CD8-positive, alpha-beta memory T cell (primary cell): Measurements from ENCODE around the gene CALCOCO1. TPM values are rescaled to one million over a fixed set of nuclear protein-coding genes. Genes with fewer than 3 reads are reported as not detected.

Experiments
- CTCF ChIA-PET: fragments of 350-600 bp; sonication (Branson Sonifier 250); formaldehyde crosslinking; loops from one replicate; lab custom pipeline; 2021; ENCODE audit warnings: antibody characterized with exemption; lab: Charles Lee
- POLR2A ChIA-PET: fragments of 350-600 bp; sonication (Branson Sonifier 250); formaldehyde crosslinking; loops from one replicate; lab custom pipeline; 2021; ENCODE audit warnings: antibody characterized with exemption; lab: Charles Lee
- DNase-seq, 5 donors: peaks; one replicate each; pipeline versions ENCODE4 v3.0.0 to v3.0.0-alpha.2; 2020 to 2022; ENCODE audit warnings: mixed read lengths in 1 of 5
- H3K27ac ChIP-seq: one replicate; pipeline ENCODE4 v1.7.0; 2013; ENCODE audit warnings: low read depth, mild to moderate bottlenecking, low read length, moderate library complexity
- H3K27me3 ChIP-seq: 2 replicates; pipeline ENCODE4 v1.7.0; 2013; ENCODE audit warnings: low read length, mild to moderate bottlenecking; ENCODE audit not compliant: insufficient read depth, poor library complexity, severe bottlenecking
- H3K36me3 ChIP-seq: 2 replicates; pipeline ENCODE4 v1.7.0; 2013; ENCODE audit warnings: mild to moderate bottlenecking, low read length, moderate library complexity; ENCODE audit not compliant: insufficient read depth
- H3K4me1 ChIP-seq: 2 replicates; pipeline ENCODE4 v1.7.0; 2013; ENCODE audit warnings: mild to moderate bottlenecking, low read length, moderate library complexity; ENCODE audit not compliant: insufficient read depth
- H3K4me3 ChIP-seq: 2 replicates; pipeline ENCODE4 v1.7.0; 2013; ENCODE audit warnings: mild to moderate bottlenecking, low read length
- H3K9me3 ChIP-seq: 2 replicates; pipeline ENCODE4 v1.7.0; 2013; ENCODE audit warnings: mild to moderate bottlenecking, low read length
- H3K27ac Mint-ChIP-seq, 8 donors: one replicate each; pipeline ENCODE4 v1.8.0; 2020 to 2021; ENCODE audit warnings: mixed read lengths in 8 of 8, mild to moderate bottlenecking in 6 of 8, inconsistent platforms in 3 of 8, moderate library complexity in 3 of 8
- H3K27me3 Mint-ChIP-seq, 2 donors: one replicate each; pipeline ENCODE4 v1.8.0; 2020 to 2021; ENCODE audit warnings: mixed read lengths in 2 of 2, mild to moderate bottlenecking in 1 of 2, moderate library complexity in 1 of 2
- H3K36me3 Mint-ChIP-seq, 3 donors: one replicate each; pipeline ENCODE4 v1.8.0; 2020 to 2021; ENCODE audit warnings: mixed read lengths in 3 of 3, inconsistent platforms in 1 of 3, mild to moderate bottlenecking in 1 of 3
- H3K4me1 Mint-ChIP-seq, 3 donors: one replicate each; pipeline ENCODE4 v1.8.0; 2020 to 2021; ENCODE audit warnings: mixed read lengths in 3 of 3, inconsistent platforms in 1 of 3, mild to moderate bottlenecking in 1 of 3
- H3K4me3 Mint-ChIP-seq, 7 donors: one replicate each; pipeline ENCODE4 v1.8.0; 2020 to 2021; ENCODE audit warnings: mixed read lengths in 7 of 7, mild to moderate bottlenecking in 6 of 7, moderate library complexity in 4 of 7, inconsistent platforms in 2 of 7
- H3K9me3 Mint-ChIP-seq, 5 donors: one replicate each; pipeline ENCODE4 v1.8.0; 2020 to 2022; ENCODE audit warnings: mixed read lengths in 5 of 5, mild to moderate bottlenecking in 3 of 5, moderate library complexity in 2 of 5, inconsistent platforms in 1 of 5
- polyA plus RNA-seq: library from polyadenylated mRNA; unstranded; fragments of 300-500 nt; fragmentation: Illumina TruSeq; gene quantifications from one replicate; pipeline ENCODE4 v1.2.3, GENCODE V29; 2021
- total RNA-seq, 2 experiments: library from RNA; stranded (reverse); gene quantifications; one replicate each; pipeline ENCODE4 v1.2.3, GENCODE V29; 2021

The CALCOCO1 gene
- total and polyA plus RNA-seq, 3 experiments from 2014 or later, result 29.5 to 73.9 (median 31.4) TPM

DNA sequence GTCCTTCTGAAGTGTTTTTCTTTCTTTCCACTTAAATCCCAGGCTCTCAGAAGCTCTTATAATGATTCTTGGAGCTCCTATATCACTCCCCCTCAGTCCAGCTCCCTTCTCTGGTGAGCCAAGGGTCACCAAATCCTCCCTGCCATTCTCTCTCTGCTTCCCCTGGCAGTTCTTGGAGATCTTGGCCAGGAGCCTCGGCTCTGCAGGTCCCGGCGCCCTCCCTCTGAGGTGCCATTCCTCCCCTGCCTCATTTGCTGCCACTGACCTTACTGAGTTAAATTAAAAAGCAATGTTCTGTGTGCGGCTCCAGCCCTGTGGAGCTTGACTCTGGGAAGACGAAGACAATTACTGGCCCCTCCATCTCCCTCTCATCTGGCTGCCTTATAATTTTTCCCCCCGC is 17.5 kb upstream of the CALCOCO1 start:
- peaks cover 20 to 57% of the 10 kb centered on the region in 2 donors for H3K27me3 Mint-ChIP-seq
- Histone ChIP-seq H3K36me3 (no peaks in the 10 kb centered on the region), H3K4me1 (peaks cover 26% of the 10 kb centered on the region), H3K27ac (no peak overlapping the region), H3K9me3 (no peaks in the 10 kb centered on the region), H3K27me3 (peaks cover 51% of the 10 kb centered on the region), H3K4me3 (no peak overlapping the region)
- H3K27ac Mint-ChIP-seq, result peak overlapping the region in 1 of 8 donors; percentile 9
- ChIA-PET CTCF (interaction anchor here (2.0 to 18.1 kb wide), 6 partner anchors 14 to 65 kb away, joined by 6 to 269 read pairs (median 122); partner anchors contain the start of gene CALCOCO1), POLR2A (no interaction called here)
- H3K4me1 Mint-ChIP-seq, result peaks cover 5 to 7% (median 6%) of the 10 kb centered on the region in 3 donors
- no peak for DNase-seq
- no peaks in the 10 kb centered on the region for H3K9me3 Mint-ChIP-seq
- H3K4me3 Mint-ChIP-seq, result no peak overlapping the region
- no peaks in the 10 kb centered on the region for H3K36me3 Mint-ChIP-seq

DNA sequence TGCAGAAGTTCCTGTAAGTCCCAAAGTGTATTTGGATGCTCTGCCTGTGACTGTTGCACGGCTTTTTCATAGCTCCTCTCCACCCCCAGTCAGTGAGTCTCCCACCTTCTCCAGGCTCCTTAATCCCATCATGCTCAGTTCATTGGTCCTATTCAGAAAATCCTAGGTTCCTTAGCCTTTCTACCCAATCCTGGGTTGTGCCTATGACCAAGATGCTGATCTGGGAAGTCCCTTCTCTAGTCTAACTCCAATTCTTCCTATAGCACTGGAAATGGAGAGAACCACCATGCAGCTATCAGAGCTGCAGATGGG is 16.8 kb upstream of the CALCOCO1 start:
- Histone ChIP-seq H3K36me3 (no peaks in the 10 kb centered on the region), H3K27ac (no peak overlapping the region), H3K4me1 (peaks cover 30% of the 10 kb centered on the region), H3K9me3 (no peaks in the 10 kb centered on the region), H3K4me3 (no peak overlapping the region), H3K27me3 (peaks cover 56% of the 10 kb centered on the region)
- peaks cover 7 to 12% (median 12%) of the 10 kb centered on the region in 3 donors for H3K4me1 Mint-ChIP-seq
- no peaks in the 10 kb centered on the region for H3K36me3 Mint-ChIP-seq
- ChIA-PET POLR2A (interaction anchor here (1.0 kb wide), 1 partner anchor 17 kb away, joined by 4 read pairs; the partner anchor contains the start of gene CALCOCO1), CTCF (interaction anchor here (0.8 to 18.1 kb wide), 11 partner anchors 9 to 68 kb away, joined by 3 to 269 read pairs (median 15); partner anchors contain the start of genes ATP5MC2, CALCOCO1 and CISTR)
- no peaks in the 10 kb centered on the region for H3K9me3 Mint-ChIP-seq
- no peak overlapping the region for H3K4me3 Mint-ChIP-seq
- peak overlapping the region in 1 of 8 donors; percentile 77 for H3K27ac Mint-ChIP-seq
- DNase-seq, result no peak
- H3K27me3 Mint-ChIP-seq, result peaks cover 26 to 63% of the 10 kb centered on the region in 2 donors

DNA sequence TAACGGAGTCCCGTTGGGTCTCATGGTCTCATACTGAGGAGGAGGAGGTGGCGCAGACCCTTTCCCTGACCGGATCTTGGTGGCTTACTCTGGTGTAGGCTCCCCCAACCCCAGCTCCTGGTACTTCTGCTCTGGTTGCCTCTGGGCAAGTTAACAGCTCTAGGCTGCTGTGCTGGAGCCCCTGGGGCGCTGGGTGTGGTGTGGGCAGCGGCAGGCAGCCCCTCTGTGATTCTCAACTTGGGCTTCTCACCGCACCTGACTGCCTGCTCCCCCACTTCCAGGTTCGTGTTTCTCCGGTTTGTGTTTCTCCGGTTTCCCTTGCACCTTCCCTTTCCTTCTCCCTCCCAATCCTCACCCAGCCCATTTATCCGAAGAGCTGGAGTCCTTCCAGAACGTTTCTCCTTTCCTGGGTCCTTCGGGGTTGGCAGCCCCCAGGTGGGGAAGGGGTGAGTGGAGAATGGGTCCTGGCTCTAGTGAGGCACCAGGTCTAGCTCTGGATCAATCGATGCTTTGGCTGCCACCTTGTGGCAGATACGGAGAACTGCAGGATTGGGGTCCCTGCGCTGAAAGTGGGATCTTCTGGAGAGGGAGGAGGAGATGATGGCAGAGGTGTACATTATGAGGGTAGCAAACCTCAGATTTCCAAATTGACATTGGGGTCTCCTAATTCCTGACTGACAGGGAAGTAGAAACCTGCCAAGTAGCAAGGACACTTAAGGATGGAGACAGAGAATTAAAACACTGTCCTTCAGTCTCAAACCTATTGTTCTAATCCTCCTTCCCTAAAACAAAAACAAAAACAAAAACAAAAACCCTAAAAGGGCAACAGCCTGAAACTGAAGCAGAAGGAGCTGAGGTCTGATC is 16.2 kb upstream of the CALCOCO1 start:
- Histone ChIP-seq H3K4me3 (no peak overlapping the region), H3K27me3 (peaks cover 62% of the 10 kb centered on the region), H3K9me3 (no peaks in the 10 kb centered on the region), H3K27ac (no peak overlapping the region), H3K36me3 (no peaks in the 10 kb centered on the region), H3K4me1 (peaks cover 36% of the 10 kb centered on the region)
- POLR2A ChIA-PET, result interaction anchor here (1.0 kb wide), 1 partner anchor 16 kb away, joined by 4 read pairs; the partner anchor contains the start of gene CALCOCO1
- Mint-ChIP-seq H3K4me1 (peaks cover 7 to 17% (median 16%) of the 10 kb centered on the region in 3 donors), H3K27ac (peak overlapping the region in 1 of 8 donors; percentile 6), H3K9me3 (no peaks in the 10 kb centered on the region), H3K27me3 (peaks cover 29 to 68% of the 10 kb centered on the region in 2 donors), H3K36me3 (no peaks in the 10 kb centered on the region), H3K4me3 (peak overlapping the region in 5 of 7 donors; percentile 46 to 71 (median 66))
- CTCF ChIA-PET, result interaction anchor here (0.8 to 18.1 kb wide), 14 partner anchors 9 to 465 kb away, joined by 3 to 269 read pairs (median 10); partner anchors contain the start of genes ATP5MC2, CALCOCO1 and CISTR
- DNase-seq, result peak; percentile 14 to 75 (median 59)

DNA sequence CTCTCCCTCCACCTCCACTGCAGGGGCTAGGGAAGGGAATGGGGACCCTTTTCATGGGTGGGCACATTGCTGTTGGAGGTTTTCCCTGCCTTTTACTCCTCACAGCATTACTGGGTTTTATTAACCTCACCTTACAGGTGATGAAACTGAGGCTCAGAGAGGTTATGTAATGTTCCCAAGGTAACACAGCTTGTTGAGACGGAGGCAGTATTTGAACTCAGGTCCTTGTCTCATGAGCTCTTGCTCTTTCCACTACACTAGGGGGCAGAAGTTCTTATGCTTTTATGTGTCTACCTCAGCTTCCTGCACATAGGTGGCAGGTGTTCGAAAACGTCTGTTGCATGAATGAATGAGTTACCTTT is 12.9 kb upstream of the CALCOCO1 start:
- peaks cover 44 to 72% of the 10 kb centered on the region in 2 donors for H3K27me3 Mint-ChIP-seq
- no peaks in the 10 kb centered on the region for H3K9me3 Mint-ChIP-seq
- no peaks in the 10 kb centered on the region for H3K36me3 Mint-ChIP-seq
- no peak overlapping the region for H3K27ac Mint-ChIP-seq
- no peak for DNase-seq
- Histone ChIP-seq H3K9me3 (no peaks in the 10 kb centered on the region), H3K27ac (no peak overlapping the region), H3K27me3 (peaks cover 55% of the 10 kb centered on the region), H3K4me1 (peaks cover 23% of the 10 kb centered on the region), H3K36me3 (no peaks in the 10 kb centered on the region), H3K4me3 (no peak overlapping the region)
- no peak overlapping the region for H3K4me3 Mint-ChIP-seq
- peaks cover 10 to 21% (median 20%) of the 10 kb centered on the region in 3 donors for H3K4me1 Mint-ChIP-seq
- POLR2A ChIA-PET, result no interaction called here
- CTCF ChIA-PET, result interaction anchor here (1.5 to 18.1 kb wide), 4 partner anchors 9 to 40 kb away, joined by 4 to 269 read pairs (median 122); partner anchors contain the start of genes CALCOCO1 and CISTR

DNA sequence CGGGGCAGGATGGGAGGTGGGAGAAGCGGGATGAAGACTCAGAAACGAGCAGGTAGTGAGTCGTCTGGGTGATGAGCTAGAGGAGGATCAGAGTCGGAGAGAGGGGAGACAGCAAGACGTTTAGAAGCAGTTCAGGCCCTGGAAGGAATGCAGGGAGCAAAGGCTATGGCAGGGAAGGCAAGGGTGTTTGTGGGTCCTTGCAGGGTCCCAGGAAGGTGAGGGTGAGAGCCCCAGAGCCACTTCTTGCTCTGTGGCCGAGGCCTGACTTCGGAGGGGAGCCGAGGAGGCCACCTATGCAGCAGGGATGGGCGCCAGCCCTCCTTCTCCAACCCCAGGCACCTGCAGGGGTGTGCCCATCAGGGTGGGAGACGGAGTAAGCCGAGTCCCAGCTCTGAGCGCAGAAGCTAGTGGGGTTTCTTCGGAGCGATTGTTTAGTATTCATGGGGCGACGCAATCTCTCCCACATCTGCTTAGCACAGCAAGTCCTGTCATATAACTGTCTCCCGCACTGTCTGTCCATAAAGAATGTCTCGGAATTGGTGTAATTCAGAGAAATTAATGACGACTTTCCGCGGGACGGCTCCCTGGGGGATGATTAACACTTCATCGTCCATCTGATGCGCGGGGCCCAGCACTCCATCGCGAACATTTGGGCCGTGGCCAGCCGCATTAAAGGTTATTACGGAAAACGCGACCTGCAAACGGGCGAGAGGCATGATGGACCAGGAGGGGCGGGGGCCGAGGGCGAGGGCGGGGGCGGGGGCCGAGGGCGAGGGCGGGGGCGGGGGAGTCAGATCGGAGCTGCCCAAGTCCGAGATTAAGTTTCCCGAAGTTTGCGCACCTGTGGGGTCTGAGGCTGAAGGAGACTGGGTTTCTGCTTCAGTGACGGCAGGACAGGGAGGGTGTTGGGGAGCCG is 12.2 kb upstream of the CALCOCO1 start:
- Histone ChIP-seq H3K9me3 (no peaks in the 10 kb centered on the region), H3K4me3 (peak overlapping the region; percentile 55), H3K36me3 (no peaks in the 10 kb centered on the region), H3K4me1 (peaks cover 23% of the 10 kb centered on the region), H3K27ac (no peak overlapping the region), H3K27me3 (peaks cover 55% of the 10 kb centered on the region)
- peak in 1 of 5 donors; percentile 6 for DNase-seq
- Mint-ChIP-seq H3K9me3 (no peaks in the 10 kb centered on the region), H3K27me3 (peaks cover 39 to 66% of the 10 kb centered on the region in 2 donors), H3K4me3 (peak overlapping the region; percentile 19 to 82 (median 67)), H3K36me3 (no peaks in the 10 kb centered on the region), H3K27ac (peak overlapping the region in 2 of 8 donors; percentile 20 to 49), H3K4me1 (peaks cover 10 to 21% (median 20%) of the 10 kb centered on the region in 3 donors)
- CTCF ChIA-PET, result interaction anchor here (1.5 to 18.1 kb wide), 8 partner anchors 4 to 64 kb away, joined by 3 to 269 read pairs (median 6); partner anchors contain the start of genes ATP5MC2, CALCOCO1 and CISTR
- POLR2A ChIA-PET, result interaction anchor here (0.7 to 2.4 kb wide), 2 partner anchors 11 to 234 kb away, joined by 3 to 8 read pairs; partner anchors contain the start of gene CALCOCO1

DNA sequence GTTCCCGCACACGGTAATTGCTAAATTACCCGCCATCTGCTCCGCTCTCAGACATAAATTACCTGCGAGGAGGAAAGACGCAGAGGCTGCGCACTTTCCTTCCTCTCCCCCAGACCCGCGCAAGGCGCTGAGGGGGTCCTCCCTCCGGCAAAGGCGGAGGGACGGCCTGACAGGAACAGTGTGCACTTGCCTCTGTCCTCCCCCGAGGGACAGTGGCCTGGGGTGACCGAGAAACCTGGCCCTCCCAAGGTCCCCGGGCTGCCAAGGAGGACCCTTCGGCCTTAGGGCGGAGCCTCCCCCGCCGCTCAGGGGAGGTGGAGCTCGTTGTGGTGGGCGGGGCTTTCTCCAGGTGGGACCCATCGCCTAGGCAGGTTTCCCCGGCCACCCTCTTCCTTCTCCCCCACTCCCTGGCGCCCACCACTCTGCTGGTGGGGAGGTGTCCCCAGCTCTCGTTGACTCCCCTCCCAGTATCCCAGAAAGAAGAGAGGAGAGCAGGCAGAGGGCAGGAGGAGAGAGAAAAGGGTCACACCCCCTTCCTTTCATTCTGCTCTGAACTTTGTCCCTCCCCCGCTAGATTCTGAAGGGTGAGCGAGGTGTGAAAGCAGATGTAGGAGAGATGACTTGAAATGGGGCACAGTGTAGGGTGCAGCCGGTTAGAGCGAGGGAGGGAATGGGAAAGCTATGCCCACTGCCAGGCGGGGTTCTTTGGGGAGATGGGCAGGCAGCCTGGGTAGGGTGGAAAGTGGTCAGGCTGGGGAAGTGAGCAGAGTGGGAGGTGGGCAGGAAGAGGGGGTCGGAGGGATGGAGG is 11.4 kb upstream of the CALCOCO1 start:
- POLR2A ChIA-PET, result interaction anchor here (0.7 to 2.4 kb wide), 2 partner anchors 10 to 235 kb away, joined by 3 to 8 read pairs; partner anchors contain the start of gene CALCOCO1
- peak overlapping the region; percentile 19 to 82 (median 70) for H3K4me3 Mint-ChIP-seq
- no peaks in the 10 kb centered on the region for H3K36me3 Mint-ChIP-seq
- Histone ChIP-seq H3K9me3 (no peaks in the 10 kb centered on the region), H3K27me3 (peaks cover 50% of the 10 kb centered on the region), H3K4me3 (peak overlapping the region; percentile 55), H3K36me3 (no peaks in the 10 kb centered on the region), H3K4me1 (peaks cover 23% of the 10 kb centered on the region), H3K27ac (no peak overlapping the region)
- peaks cover 42 to 58% of the 10 kb centered on the region in 2 donors for H3K27me3 Mint-ChIP-seq
- CTCF ChIA-PET, result interaction anchor here (1.5 to 18.1 kb wide), 7 partner anchors 5 to 63 kb away, joined by 3 to 269 read pairs (median 7); partner anchors contain the start of genes ATP5MC2, CALCOCO1 and CISTR
- H3K27ac Mint-ChIP-seq, result peak overlapping the region in 2 of 8 donors; percentile 48 to 50
- H3K9me3 Mint-ChIP-seq, result no peaks in the 10 kb centered on the region
- peak; percentile 26 to 65 (median 41) for DNase-seq
- peaks cover 13 to 24% (median 19%) of the 10 kb centered on the region in 3 donors for H3K4me1 Mint-ChIP-seq
